Neural cell (in vitro differentiated cells): ENCODE data around the gene RSPH1. TPM values are rescaled to one million over a fixed set of nuclear protein-coding genes. Genes with fewer than 3 reads are reported as not detected.

Experiments used
- H2AFZ ChIP-seq: fragments of 200-600, 300-800 bp; sonication (generic), shearing (Covaris generic); 2 replicates; pipeline ENCODE4 v1.6.0; 2014; ENCODE audit warnings: low read depth, mild to moderate bottlenecking, antibody characterized with exemption, low read length, moderate library complexity
- H3F3A ChIP-seq: fragments of 200-600 bp; shearing (Covaris generic); 2 replicates; pipeline ENCODE4 v1.6.1; 2016; ENCODE audit warnings: mild to moderate bottlenecking, moderate library complexity, mixed read lengths, antibody characterized with exemption, low read length; ENCODE audit not compliant: insufficient read depth, poor library complexity, severe bottlenecking
- H3K27ac ChIP-seq: fragments of 200-600, 300-800 bp; sonication (generic), shearing (Covaris generic); 2 replicates; pipeline ENCODE4 v1.5.1; 2014; ENCODE audit warnings: mild to moderate bottlenecking, low read length, moderate library complexity
- H3K27me3 ChIP-seq: fragments of 300-800, 200-600 bp; sonication (generic), shearing (Covaris generic); 2 replicates; pipeline ENCODE4 v1.6.0; 2014; ENCODE audit warnings: mild to moderate bottlenecking, low read depth, low read length, moderate library complexity; ENCODE audit not compliant: insufficient read depth
- H3K36me3 ChIP-seq: fragments of 300-800, 200-600 bp; sonication (generic), shearing (Covaris generic); 2 replicates; pipeline ENCODE4 v1.5.1; 2014; ENCODE audit warnings: mild to moderate bottlenecking, antibody characterized with exemption, low read length, moderate library complexity; ENCODE audit not compliant: insufficient read depth
- H3K4me2 ChIP-seq: fragments of 300-800, 200-600 bp; sonication (generic), shearing (Covaris generic); 2 replicates; pipeline ENCODE4 v1.6.0; 2014; ENCODE audit warnings: mild to moderate bottlenecking, low read length
- H3K4me3 ChIP-seq: fragments of 300-800, 200-600 bp; sonication (generic), shearing (Covaris generic); 2 replicates; pipeline ENCODE4 v1.5.1; 2014; ENCODE audit warnings: mild to moderate bottlenecking, low read length, moderate library complexity
- H3K79me2 ChIP-seq: fragments of 200-600 bp; shearing (Covaris generic); replicated peaks from 2 replicates; pipeline ENCODE4 v1.6.0; 2014; ENCODE audit warnings: mild to moderate bottlenecking, low read length, moderate library complexity; ENCODE audit not compliant: insufficient read depth
- H3K9ac ChIP-seq: fragments of 300-800, 200-600 bp; sonication (generic), shearing (Covaris generic); 2 replicates; pipeline ENCODE4 v1.6.1; 2016; ENCODE audit warnings: mild to moderate bottlenecking, low read length, mixed read lengths
- H3K9me2 ChIP-seq: fragments of 200-600 bp; shearing (Covaris generic); 2 replicates; pipeline ENCODE4 v1.6.1; 2016; ENCODE audit warnings: mild to moderate bottlenecking, low read length, mixed read lengths; ENCODE audit not compliant: insufficient read depth
- H3K9me3 ChIP-seq: fragments of 200-600, 300-800 bp; sonication (generic), shearing (Covaris generic); 2 replicates; pipeline ENCODE4 v1.6.1; 2016; ENCODE audit warnings: mild to moderate bottlenecking, mixed run types, low read length, moderate library complexity, mixed read lengths
- H4K20me1 ChIP-seq: fragments of 200-600 bp; shearing (Covaris generic); 2 replicates; pipeline ENCODE4 v1.6.1; 2016; ENCODE audit warnings: mild to moderate bottlenecking, mixed run types; ENCODE audit not compliant: insufficient read depth
- EP300 ChIP-seq: fragments of 450-650 bp; conservative IDR thresholded peaks from 2 replicates; pipeline ENCODE4 v1.6.1; 2014; ENCODE audit warnings: antibody characterized with exemption, mild to moderate bottlenecking, moderate library complexity; ENCODE audit not compliant: poor library complexity, severe bottlenecking
- EZH2 ChIP-seq: fragments of 200-600, 300-800 bp; shearing (Covaris generic), sonication (generic); IDR thresholded peaks from 2 replicates; pipeline ENCODE4 v1.6.1; 2014; ENCODE audit warnings: antibody characterized with exemption, low read length, borderline replicate concordance, mild to moderate bottlenecking; ENCODE audit not compliant: insufficient read depth, poor library complexity, severe bottlenecking
- MXI1 ChIP-seq: fragments of 450-650 bp; conservative IDR thresholded peaks from 2 replicates; pipeline ENCODE4 v1.6.1; 2014; ENCODE audit warnings: antibody characterized with exemption, mild to moderate bottlenecking; ENCODE audit not compliant: poor library complexity, severe bottlenecking
- POLR2AphosphoS5 ChIP-seq: IDR thresholded peaks from 2 replicates; pipeline ENCODE4 v1.6.1; 2012
- RAD21 ChIP-seq: fragments of 450-650 bp; conservative IDR thresholded peaks from 2 replicates; pipeline ENCODE4 v1.6.1; 2014; ENCODE audit warnings: antibody characterized with exemption, mild to moderate bottlenecking, moderate library complexity
- SMC3 ChIP-seq: fragments of 450-650 bp; conservative IDR thresholded peaks from 2 replicates; pipeline ENCODE4 v1.6.1; 2014; ENCODE audit warnings: antibody characterized with exemption, mild to moderate bottlenecking, moderate library complexity; ENCODE audit not compliant: poor library complexity
- TAF1 ChIP-seq: IDR thresholded peaks from 2 replicates; pipeline ENCODE4 v1.6.1; 2012; ENCODE audit warnings: low read depth
- polyA plus RNA-seq: library from polyadenylated mRNA; depleted of rRNA; stranded (reverse); fragments of >200 nt; gene quantifications from 2 replicates; pipeline ENCODE4 v1.2.3, GENCODE V29; 2014
- TF ChIP-seq, protein P1 (sequence below): IDR thresholded peaks from 2 replicates; pipeline ENCODE4 v1.6.1; 2012; ENCODE audit warnings: borderline replicate concordance
- TF ChIP-seq, protein P2 (sequence below): fragments of 450-650 bp; IDR thresholded peaks from 2 replicates; pipeline ENCODE4 v1.5.1; 2014; ENCODE audit warnings: antibody characterized with exemption, mild to moderate bottlenecking, moderate library complexity; ENCODE audit not compliant: poor library complexity, severe bottlenecking

RSPH1 gene
- polyA plus RNA-seq, 1 donor from 2014 or later, result 1.3 TPM

DNA sequence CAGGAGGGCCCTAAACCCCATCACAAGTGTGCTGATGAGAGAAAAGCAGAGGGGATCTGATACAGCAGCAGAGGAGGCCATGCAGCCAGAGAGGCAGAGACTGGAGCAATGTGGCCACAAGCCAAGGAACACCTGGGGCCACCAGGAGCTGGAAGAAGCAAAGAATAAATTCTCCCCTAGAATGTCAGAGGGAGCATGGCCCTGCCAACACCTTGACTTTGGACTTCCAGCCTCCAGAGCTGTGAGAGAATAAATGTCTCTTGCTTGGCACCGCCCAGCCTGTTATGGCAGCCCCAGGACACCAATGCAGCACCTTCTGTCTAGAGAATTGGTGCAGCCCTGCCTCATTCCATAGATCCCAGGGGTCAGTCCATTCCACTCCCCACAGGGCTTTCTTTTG is 67.0 kb downstream of the RSPH1 start:
- Histone ChIP-seq H3K9ac (no peak overlapping the region), H3K36me3 (no peaks in the 10 kb centered on the region), H4K20me1 (no peaks in the 10 kb centered on the region), H3K9me2 (no peaks in the 10 kb centered on the region), H3K9me3 (peaks cover 12% of the 10 kb centered on the region), H3K79me2 (no peaks in the 10 kb centered on the region), H3K27me3 (no peaks in the 10 kb centered on the region), H2AFZ (no peak overlapping the region), H3F3A (no peaks in the 10 kb centered on the region), H3K27ac (no peak overlapping the region), H3K4me3 (no peak overlapping the region), H3K4me2 (no peak overlapping the region)
- TF ChIP-seq, protein P1, sequence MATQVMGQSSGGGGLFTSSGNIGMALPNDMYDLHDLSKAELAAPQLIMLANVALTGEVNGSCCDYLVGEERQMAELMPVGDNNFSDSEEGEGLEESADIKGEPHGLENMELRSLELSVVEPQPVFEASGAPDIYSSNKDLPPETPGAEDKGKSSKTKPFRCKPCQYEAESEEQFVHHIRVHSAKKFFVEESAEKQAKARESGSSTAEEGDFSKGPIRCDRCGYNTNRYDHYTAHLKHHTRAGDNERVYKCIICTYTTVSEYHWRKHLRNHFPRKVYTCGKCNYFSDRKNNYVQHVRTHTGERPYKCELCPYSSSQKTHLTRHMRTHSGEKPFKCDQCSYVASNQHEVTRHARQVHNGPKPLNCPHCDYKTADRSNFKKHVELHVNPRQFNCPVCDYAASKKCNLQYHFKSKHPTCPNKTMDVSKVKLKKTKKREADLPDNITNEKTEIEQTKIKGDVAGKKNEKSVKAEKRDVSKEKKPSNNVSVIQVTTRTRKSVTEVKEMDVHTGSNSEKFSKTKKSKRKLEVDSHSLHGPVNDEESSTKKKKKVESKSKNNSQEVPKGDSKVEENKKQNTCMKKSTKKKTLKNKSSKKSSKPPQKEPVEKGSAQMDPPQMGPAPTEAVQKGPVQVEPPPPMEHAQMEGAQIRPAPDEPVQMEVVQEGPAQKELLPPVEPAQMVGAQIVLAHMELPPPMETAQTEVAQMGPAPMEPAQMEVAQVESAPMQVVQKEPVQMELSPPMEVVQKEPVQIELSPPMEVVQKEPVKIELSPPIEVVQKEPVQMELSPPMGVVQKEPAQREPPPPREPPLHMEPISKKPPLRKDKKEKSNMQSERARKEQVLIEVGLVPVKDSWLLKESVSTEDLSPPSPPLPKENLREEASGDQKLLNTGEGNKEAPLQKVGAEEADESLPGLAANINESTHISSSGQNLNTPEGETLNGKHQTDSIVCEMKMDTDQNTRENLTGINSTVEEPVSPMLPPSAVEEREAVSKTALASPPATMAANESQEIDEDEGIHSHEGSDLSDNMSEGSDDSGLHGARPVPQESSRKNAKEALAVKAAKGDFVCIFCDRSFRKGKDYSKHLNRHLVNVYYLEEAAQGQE, result no peak
- no peak for TF ChIP-seq MXI1
- TF ChIP-seq SMC3, result no peak
- no peak for TF ChIP-seq RAD21
- TF ChIP-seq TAF1, result no peak
- no peak for TF ChIP-seq EZH2
- no peak for TF ChIP-seq POLR2AphosphoS5
- TF ChIP-seq EP300, result no peak
- TF ChIP-seq, protein P2, sequence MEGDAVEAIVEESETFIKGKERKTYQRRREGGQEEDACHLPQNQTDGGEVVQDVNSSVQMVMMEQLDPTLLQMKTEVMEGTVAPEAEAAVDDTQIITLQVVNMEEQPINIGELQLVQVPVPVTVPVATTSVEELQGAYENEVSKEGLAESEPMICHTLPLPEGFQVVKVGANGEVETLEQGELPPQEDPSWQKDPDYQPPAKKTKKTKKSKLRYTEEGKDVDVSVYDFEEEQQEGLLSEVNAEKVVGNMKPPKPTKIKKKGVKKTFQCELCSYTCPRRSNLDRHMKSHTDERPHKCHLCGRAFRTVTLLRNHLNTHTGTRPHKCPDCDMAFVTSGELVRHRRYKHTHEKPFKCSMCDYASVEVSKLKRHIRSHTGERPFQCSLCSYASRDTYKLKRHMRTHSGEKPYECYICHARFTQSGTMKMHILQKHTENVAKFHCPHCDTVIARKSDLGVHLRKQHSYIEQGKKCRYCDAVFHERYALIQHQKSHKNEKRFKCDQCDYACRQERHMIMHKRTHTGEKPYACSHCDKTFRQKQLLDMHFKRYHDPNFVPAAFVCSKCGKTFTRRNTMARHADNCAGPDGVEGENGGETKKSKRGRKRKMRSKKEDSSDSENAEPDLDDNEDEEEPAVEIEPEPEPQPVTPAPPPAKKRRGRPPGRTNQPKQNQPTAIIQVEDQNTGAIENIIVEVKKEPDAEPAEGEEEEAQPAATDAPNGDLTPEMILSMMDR, result no peak

DNA sequence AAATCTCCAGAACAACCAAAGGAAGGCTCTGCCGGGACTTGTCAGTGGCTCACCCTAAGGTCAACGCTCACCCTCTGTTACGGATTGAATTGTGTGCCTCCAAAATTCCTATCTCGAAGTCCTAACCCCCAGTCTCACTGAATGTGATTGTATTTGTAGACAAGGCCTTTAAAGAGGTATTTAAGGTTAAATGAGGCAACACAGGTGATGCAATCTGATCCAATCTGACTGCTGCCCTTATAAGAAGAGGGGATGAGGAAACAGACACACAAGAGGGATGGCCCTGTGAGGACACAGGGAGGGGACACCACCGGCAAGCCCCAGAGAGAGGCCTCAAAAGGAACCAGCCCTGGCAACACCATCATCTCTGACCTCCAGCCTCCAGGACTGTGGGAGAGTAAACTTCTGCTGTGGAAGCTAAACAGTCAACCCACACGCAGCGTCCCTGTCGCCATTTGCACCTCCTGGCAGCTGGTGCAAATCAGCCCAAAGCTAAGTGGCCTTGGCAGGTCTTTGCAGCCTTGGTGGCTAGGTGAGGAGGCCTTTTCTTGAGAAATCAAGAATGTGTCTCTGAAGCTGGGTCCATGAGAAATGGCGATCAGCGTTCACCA is 68.1 kb downstream of the RSPH1 start:
- Histone ChIP-seq H3K36me3 (no peaks in the 10 kb centered on the region), H3K27me3 (no peaks in the 10 kb centered on the region), H3K9me3 (peaks cover 9% of the 10 kb centered on the region), H3K4me3 (no peak overlapping the region), H2AFZ (no peak overlapping the region), H3K4me2 (no peak overlapping the region), H3F3A (no peaks in the 10 kb centered on the region), H3K79me2 (no peaks in the 10 kb centered on the region), H3K9me2 (no peaks in the 10 kb centered on the region), H3K27ac (no peak overlapping the region), H3K9ac (no peak overlapping the region), H4K20me1 (no peaks in the 10 kb centered on the region)
- TF ChIP-seq SMC3 (no peak), EZH2 (no peak), MXI1 (no peak), TAF1 (no peak), POLR2AphosphoS5 (no peak), RAD21 (no peak), EP300 (no peak)
- TF ChIP-seq, protein P1, result no peak
- TF ChIP-seq, protein P2, result no peak
